Kidney (tissue), 14 donors: ENCODE results near the gene BUD31. TPM values are rescaled to one million over a fixed set of nuclear protein-coding genes. Genes with fewer than 3 reads are reported as not detected.

Source experiments
- DNase-seq, 5 donors: peaks; one replicate each; pipeline ENCODE4 v3.0.0-alpha.2; 2013 to 2020
- FAIRE-seq: peaks from 2 replicates; lab custom pipeline; 2012; peaks lifted over from hg19 to GRCh38; lab: Jason Lieb, UNC
- H3K27ac ChIP-seq, 2 donors: one replicate each; pipeline ENCODE4 v1.7.0; 2013; ENCODE audit warnings: low read depth in 2 of 2, low read length in 2 of 2, inconsistent platforms in 1 of 2
- H3K27me3 ChIP-seq: one replicate; pipeline ENCODE4 v1.7.1; 2013; ENCODE audit warnings: low read length, inconsistent platforms; ENCODE audit not compliant: control insufficient read depth, insufficient read depth
- H3K36me3 ChIP-seq, 3 donors: one replicate each; pipeline versions ENCODE4 v1.7.0 to v1.7.1; 2013; ENCODE audit warnings: low read length in 3 of 3, control low read depth in 1 of 3, inconsistent platforms in 1 of 3; ENCODE audit not compliant: insufficient read depth in 3 of 3, control insufficient read depth in 2 of 3
- H3K4me1 ChIP-seq, 3 donors: one replicate each; pipeline versions ENCODE4 v1.7.0 to v1.7.1; 2013; ENCODE audit warnings: low read length in 3 of 3, inconsistent platforms in 1 of 3, low read depth in 1 of 3; ENCODE audit not compliant: control insufficient read depth in 2 of 3, insufficient read depth in 2 of 3
- H3K4me3 ChIP-seq, 3 donors: one replicate each; pipeline versions ENCODE4 v1.7.0 to v1.8.1; 2013; ENCODE audit warnings: low read length in 3 of 3, control low read depth in 1 of 3, inconsistent platforms in 1 of 3
- H3K9ac ChIP-seq, 3 donors: one replicate each; pipeline versions ENCODE4 v1.7.0 to v1.7.1; 2013; ENCODE audit warnings: low read length in 3 of 3, control low read depth in 1 of 3, inconsistent platforms in 1 of 3
- H3K9me3 ChIP-seq, 3 donors: one replicate each; pipeline versions ENCODE4 v1.7.0 to v1.7.1; 2013; ENCODE audit warnings: low read length in 3 of 3, control low read depth in 1 of 3, inconsistent platforms in 1 of 3; ENCODE audit not compliant: control insufficient read depth in 2 of 3, insufficient read depth in 1 of 3
- intact Hi-C: fragments of 100-400 bp; cut with DNase I; formaldehyde crosslinking; loops from one replicate; pipeline ENCODE4 v1.11.1; 2022
- polyA plus RNA-seq: library from polyadenylated mRNA; stranded (reverse); fragments of 350-450 nt; fragmentation: Illumina TruSeq; extraction: RNeasy Lipid Tissue Mini Kit (QIAGEN cat#74804); gene quantifications from one replicate; pipeline ENCODE4 v1.2.3, GENCODE V29; 2014; ENCODE audit warnings: low read depth, low replicate concordance; ENCODE audit not compliant: insufficient read depth
- total RNA-seq: library from RNA; stranded (reverse); fragmentation: NEBNext Ultra II Directional; extraction: Animal tissue kit (Norgen Biotek cat#: 25700); gene quantifications from one replicate; pipeline ENCODE4 v1.2.1, GENCODE V29; 2021
- TF ChIP-seq, protein P1 (sequence below): IDR thresholded peaks from 3 replicates; pipeline ENCODE4 v1.5.1; 2012; ENCODE audit warnings: mild to moderate bottlenecking, moderate library complexity, borderline replicate concordance; ENCODE audit not compliant: insufficient read depth; ENCODE audit errors: extremely low read depth
- donor health status: control.
- donor health status: control.
- donor health status: control.
- donor health status: control.
- donor health status: control.
- donor health status: DM: yes; HTN: yes; CAD: no.
- donor health status: Normal renal cell carcinoma (clear cell type).

The BUD31 gene
- total and polyA plus RNA-seq, 2 donors from 2014 or later, result 79.0 to 141 TPM

DNA sequence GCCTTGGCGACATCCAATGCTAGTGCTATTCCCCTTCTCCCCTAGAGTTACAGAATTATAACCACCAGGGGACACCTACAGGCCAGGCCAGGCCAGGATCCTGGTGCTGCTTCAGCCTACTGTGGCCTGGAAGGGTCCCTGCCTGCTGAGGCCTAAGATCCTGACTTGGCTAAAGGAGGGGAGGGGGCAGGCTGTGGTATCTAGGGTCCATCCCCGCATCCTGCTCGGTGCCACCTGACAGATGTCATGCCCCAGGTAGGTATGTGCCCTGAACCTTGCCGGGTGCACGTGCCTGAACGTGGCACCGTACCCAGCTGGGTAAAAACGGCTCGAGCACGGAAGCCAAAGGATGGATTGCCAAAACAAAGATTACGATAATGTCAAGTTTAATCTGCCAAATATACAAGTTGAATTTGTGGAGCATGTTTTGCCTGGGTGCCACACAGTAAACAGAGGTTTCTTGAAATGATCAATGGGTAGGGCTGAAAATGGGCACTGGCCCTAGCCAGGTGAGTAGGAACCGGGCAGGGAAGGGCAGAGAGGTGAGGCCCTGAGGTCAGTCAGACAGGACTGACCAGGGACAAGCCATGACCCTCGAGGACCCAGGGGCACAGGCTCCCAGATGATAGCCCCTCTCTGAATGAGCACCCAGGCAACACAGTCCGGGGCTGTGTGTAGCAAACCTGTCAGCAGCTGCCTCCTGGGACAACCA is 13.0 kb upstream of the BUD31 start:
- intact Hi-C loops, result no loop called here
- no peak for DNase-seq
- TF ChIP-seq, protein P1, sequence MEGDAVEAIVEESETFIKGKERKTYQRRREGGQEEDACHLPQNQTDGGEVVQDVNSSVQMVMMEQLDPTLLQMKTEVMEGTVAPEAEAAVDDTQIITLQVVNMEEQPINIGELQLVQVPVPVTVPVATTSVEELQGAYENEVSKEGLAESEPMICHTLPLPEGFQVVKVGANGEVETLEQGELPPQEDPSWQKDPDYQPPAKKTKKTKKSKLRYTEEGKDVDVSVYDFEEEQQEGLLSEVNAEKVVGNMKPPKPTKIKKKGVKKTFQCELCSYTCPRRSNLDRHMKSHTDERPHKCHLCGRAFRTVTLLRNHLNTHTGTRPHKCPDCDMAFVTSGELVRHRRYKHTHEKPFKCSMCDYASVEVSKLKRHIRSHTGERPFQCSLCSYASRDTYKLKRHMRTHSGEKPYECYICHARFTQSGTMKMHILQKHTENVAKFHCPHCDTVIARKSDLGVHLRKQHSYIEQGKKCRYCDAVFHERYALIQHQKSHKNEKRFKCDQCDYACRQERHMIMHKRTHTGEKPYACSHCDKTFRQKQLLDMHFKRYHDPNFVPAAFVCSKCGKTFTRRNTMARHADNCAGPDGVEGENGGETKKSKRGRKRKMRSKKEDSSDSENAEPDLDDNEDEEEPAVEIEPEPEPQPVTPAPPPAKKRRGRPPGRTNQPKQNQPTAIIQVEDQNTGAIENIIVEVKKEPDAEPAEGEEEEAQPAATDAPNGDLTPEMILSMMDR, result no peak
- no peak for FAIRE-seq
- H3K36me3 ChIP-seq, result peaks cover 2 to 30% (median 28%) of the 10 kb centered on the region in 3 donors
- H3K4me1 ChIP-seq, result peaks cover 0 to 6% (median 0%) of the 10 kb centered on the region in 3 donors
- no peak overlapping the region for H3K27ac ChIP-seq
- no peaks in the 10 kb centered on the region for H3K9me3 ChIP-seq
- no peak overlapping the region for H3K9ac ChIP-seq
- H3K27me3 ChIP-seq, result no peaks in the 10 kb centered on the region
- no peak overlapping the region for H3K4me3 ChIP-seq

DNA sequence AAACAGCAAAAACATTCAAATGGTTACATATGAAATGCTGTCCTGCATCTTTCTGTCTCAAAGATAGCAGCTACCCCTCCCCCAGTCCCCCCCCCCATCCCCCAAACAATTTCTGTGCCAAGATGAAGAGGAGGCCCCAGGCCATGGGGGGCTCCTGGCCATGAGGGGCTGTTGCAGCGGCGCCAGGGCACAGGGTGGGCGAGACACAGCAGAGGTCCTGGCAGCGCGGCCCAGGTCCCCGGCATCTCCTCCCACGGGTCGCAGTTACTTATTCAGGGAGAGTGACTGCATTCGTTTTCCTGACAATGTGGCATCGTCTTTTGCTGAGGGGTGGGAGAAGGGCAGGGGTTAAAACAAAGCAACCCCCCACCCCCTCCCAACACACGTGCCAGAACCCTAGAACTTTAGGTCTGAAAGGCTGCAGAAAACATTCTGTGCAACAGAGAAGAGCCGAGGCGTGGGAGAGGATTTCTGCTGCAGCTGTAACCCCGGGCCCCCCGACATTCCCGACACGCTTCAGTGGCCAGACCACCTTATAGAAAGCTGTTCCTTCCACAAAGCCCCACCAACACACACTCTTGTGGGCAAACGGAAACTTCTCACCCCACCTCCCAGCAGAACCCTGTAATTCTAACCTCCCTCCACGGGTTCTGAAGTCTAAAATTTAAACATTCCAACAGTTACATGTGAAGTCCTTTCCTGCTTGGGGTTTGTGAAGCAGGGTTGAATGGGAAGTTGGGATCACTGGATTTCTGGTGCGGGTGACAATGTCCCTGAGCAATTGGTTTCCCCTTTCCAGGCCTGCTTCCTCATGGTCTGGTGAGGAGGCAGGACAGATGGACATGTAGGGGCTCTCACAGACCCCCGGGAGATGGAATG is 12.1 kb upstream of the BUD31 start:
- peaks cover 2 to 38% (median 29%) of the 10 kb centered on the region in 3 donors for H3K36me3 ChIP-seq

DNA sequence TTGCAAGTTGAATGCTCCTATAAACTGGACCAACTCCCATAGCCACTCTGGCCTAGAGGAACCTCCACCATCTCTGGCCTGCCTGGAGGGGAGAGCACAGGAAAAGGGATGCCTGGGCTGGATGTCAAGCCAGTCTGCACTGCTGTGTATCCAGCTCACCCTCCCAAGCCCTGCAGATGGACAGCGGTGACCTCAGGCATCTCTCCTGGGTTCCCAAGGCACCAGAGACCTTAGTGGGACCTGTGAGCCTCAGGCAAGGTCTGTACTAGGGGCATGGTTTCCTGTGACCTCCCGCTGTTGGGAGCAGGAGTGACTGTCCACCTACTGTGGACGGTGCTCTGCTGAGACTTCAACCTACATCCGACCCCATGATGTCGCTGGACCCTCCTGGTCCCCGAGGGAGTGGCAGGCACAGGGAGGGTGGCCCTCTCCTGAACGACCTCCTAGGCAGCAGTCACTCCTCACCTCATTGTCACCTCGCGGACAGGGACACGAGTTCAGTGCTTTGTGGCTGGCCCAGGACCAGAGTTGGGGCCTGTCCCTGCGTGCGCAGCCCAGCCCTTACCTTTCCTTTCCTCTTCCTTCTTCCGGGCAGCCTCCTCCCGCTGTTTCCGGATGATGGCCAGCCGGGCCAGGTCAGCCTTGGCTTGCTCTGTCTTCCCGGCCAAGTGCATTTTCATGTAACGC is 11.3 kb upstream of the BUD31 start:
- H3K27me3 ChIP-seq, result no peaks in the 10 kb centered on the region
- H3K9ac ChIP-seq, result no peak overlapping the region
- DNase-seq, result no peak
- H3K36me3 ChIP-seq, result peaks cover 2 to 38% (median 29%) of the 10 kb centered on the region in 3 donors
- TF ChIP-seq, protein P1, result no peak
- H3K4me1 ChIP-seq, result peaks cover 0 to 6% (median 0%) of the 10 kb centered on the region in 3 donors
- H3K9me3 ChIP-seq, result no peaks in the 10 kb centered on the region
- intact Hi-C loops, result no loop called here
- no peak overlapping the region for H3K4me3 ChIP-seq
- no peak overlapping the region for H3K27ac ChIP-seq
- FAIRE-seq, result no peak

More for the DNA sequence above, 12.1 kb upstream of the BUD31 start:
- FAIRE-seq (no peak), DNase-seq (peak in 4 of 5 donors; percentile 58 to 67 (median 64))
- TF ChIP-seq, protein P1, result no peak
- Histone ChIP-seq H3K4me1 (peaks cover 0 to 6% (median 0%) of the 10 kb centered on the region in 3 donors), H3K4me3 (no peak overlapping the region), H3K9ac (no peak overlapping the region), H3K27me3 (no peaks in the 10 kb centered on the region), H3K27ac (no peak overlapping the region), H3K9me3 (no peaks in the 10 kb centered on the region)
- intact Hi-C loops, result no loop called here
